Adrenal gland (tissue), 12 donors: Measurements from ENCODE around the gene TMC1. TPM values are rescaled to one million over a fixed set of nuclear protein-coding genes. Genes with fewer than 3 reads are reported as not detected.

Experiments
- DNase-seq, 7 donors: peaks; one replicate each; pipeline ENCODE4 v3.0.0-alpha.2; 2019 to 2020
- H3K27ac ChIP-seq, 5 donors: fragments of 200-600 bp; sonication (generic) in 4 of 5; 1 replicate in 3 of 5; 2 replicates in 2 of 5; pipeline versions ENCODE4 v1.5.1 to v1.8.0; 2016 to 2020; ENCODE audit warnings: mild to moderate bottlenecking in 1 of 5
- H3K27me3 ChIP-seq: fragments of 200-600 bp; 2 replicates; pipeline ENCODE4 v1.8.0; 2021
- H3K36me3 ChIP-seq, 2 donors: fragments of 200-600 bp; replicated peaks in 1 of 2; 1 replicate in 1 of 2; 2 replicates in 1 of 2; pipeline versions ENCODE4 v1.5.1 to v1.8.0; 2018 to 2022
- H3K4me1 ChIP-seq, 2 donors: fragments of 200-600 bp; replicated peaks in 1 of 2; 1 replicate in 1 of 2; 2 replicates in 1 of 2; pipeline versions ENCODE4 v1.5.1 to v1.8.0; 2018 to 2021
- H3K4me3 ChIP-seq, 4 donors: fragments of 200-600 bp; sonication (generic) in 3 of 4; one replicate each; pipeline ENCODE4 v1.5.1; 2016 to 2018
- H3K9me3 ChIP-seq, 3 donors: fragments of 200-600 bp; sonication (generic) in 1 of 3; replicated peaks in 1 of 3; 1 replicate in 2 of 3; 2 replicates in 1 of 3; pipeline versions ENCODE4 v1.5.1 to v1.8.0; 2016 to 2021
- POLR2A ChIP-seq, 2 donors: fragments of 450-650 bp; IDR thresholded peaks; one replicate each; pipeline ENCODE4 v1.6.1; 2017; ENCODE audit warnings: antibody characterized with exemption in 2 of 2, mild to moderate bottlenecking in 2 of 2, moderate library complexity in 1 of 2
- WGBS, 4 donors: extraction: QIAGEN DNeasy Blood & Tissue Kit in 2 of 4; methylation state at CpG; one replicate each; pipeline versions ENCODE4 v1.1.5 to v1.1.7; 2013 to 2017; 5-methylcytosine and 5-hydroxymethylcytosine counted together
- intact Hi-C, 2 donors: fragments of 100-400 bp; cut with DNase I; formaldehyde crosslinking; loops; one replicate each; pipeline versions ENCODE4 v1.14.1 to v1.15.0; 2022 to 2023
- polyA plus RNA-seq, 3 donors: library from polyadenylated mRNA; stranded (reverse); fragments of 200-250 nt in 2 of 3; fragments of 350-450 nt in 1 of 3; fragmentation: Illumina TruSeq in 1 of 3; extraction: RNeasy Lipid Tissue Mini Kit (QIAGEN cat#74804) in 1 of 3; gene quantifications; one replicate each; pipeline ENCODE4 v1.2.3, GENCODE V29; 2013 to 2014
- total RNA-seq, 9 donors: library from RNA; depleted of rRNA in 4 of 9; stranded (reverse); fragments of >200 nt in 4 of 9; fragments of 120-200 nt in 1 of 9; fragmentation: NEBNext Ultra II Directional in 1 of 9; extraction: Animal tissue kit (Norgen Biotek cat#: 25700) in 1 of 9; gene quantifications; one replicate each; pipeline versions ENCODE4 v1.1.0 to v1.2.4, GENCODE V29; 2013 to 2023
- TF ChIP-seq, protein P1 (sequence below), 6 experiments: fragments of 450-650 bp in 4 of 6; fragments of 200-600 bp in 2 of 6; sonication (generic) in 1 of 6; IDR thresholded peaks; 1 replicate in 5 of 6; 2 replicates in 1 of 6; pipeline versions ENCODE4 v1.5.1 to v1.8.0; 2016 to 2021; ENCODE audit warnings: antibody characterized with exemption in 6 of 6, mild to moderate bottlenecking in 2 of 6, moderate library complexity in 1 of 6
- donor health status: healthy with polysubstance abuse.
- donor health status: Bipolar disorder and iron deficiency.
- donor health status: DM: yes; HTN: yes; CAD: no.
- donor health status: DM: no; HTN: no; CAD: no.
- donor health status: DM: no; HTN: no; CAD: no.
- donor health status: DM: yes; HTN: yes; CAD: no.

The TMC1 gene
- total and polyA plus RNA-seq, 12 donors, result 0.22 to 1.5 (median 0.50) TPM; not detected in 7

GRCh38 chr9:72807765-72808445, 286.5 kb downstream of the TMC1 start:
- WGBS, 4 donors, result 84 to 94% (median 89%) methylated on average over 2 of the region's 2 CpGs
- TF ChIP-seq, protein P1, sequence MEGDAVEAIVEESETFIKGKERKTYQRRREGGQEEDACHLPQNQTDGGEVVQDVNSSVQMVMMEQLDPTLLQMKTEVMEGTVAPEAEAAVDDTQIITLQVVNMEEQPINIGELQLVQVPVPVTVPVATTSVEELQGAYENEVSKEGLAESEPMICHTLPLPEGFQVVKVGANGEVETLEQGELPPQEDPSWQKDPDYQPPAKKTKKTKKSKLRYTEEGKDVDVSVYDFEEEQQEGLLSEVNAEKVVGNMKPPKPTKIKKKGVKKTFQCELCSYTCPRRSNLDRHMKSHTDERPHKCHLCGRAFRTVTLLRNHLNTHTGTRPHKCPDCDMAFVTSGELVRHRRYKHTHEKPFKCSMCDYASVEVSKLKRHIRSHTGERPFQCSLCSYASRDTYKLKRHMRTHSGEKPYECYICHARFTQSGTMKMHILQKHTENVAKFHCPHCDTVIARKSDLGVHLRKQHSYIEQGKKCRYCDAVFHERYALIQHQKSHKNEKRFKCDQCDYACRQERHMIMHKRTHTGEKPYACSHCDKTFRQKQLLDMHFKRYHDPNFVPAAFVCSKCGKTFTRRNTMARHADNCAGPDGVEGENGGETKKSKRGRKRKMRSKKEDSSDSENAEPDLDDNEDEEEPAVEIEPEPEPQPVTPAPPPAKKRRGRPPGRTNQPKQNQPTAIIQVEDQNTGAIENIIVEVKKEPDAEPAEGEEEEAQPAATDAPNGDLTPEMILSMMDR (IDR thresholded peaks at IDR 0.05), result no peak
- no peak for TF ChIP-seq POLR2A (IDR thresholded peaks at IDR 0.05)
- no peaks in the 10 kb centered on the region for H3K4me1 ChIP-seq
- intact Hi-C loops, result no loop called here
- H3K9me3 ChIP-seq, result no peaks in the 10 kb centered on the region
- H3K27me3 ChIP-seq, result no peaks in the 10 kb centered on the region
- no peak for DNase-seq
- H3K4me3 ChIP-seq, result no peak overlapping the region
- no peak overlapping the region for H3K27ac ChIP-seq
- H3K36me3 ChIP-seq, result no peaks in the 10 kb centered on the region

GRCh38 chr9:72808446-72808768, 287.0 kb downstream of the TMC1 start:
- 48 to 67% (median 62%) methylated on average over 2 of the region's 2 CpGs for WGBS, 4 donors
- no peak overlapping the region for H3K27ac ChIP-seq
- H3K36me3 ChIP-seq, result no peaks in the 10 kb centered on the region
- no peak for DNase-seq
- H3K4me3 ChIP-seq, result no peak overlapping the region
- H3K9me3 ChIP-seq, result no peaks in the 10 kb centered on the region
- intact Hi-C loops, result no loop called here
- TF ChIP-seq, protein P1 (IDR thresholded peaks at IDR 0.05), result no peak
- no peak for TF ChIP-seq POLR2A (IDR thresholded peaks at IDR 0.05)
- H3K4me1 ChIP-seq, result no peaks in the 10 kb centered on the region
- no peaks in the 10 kb centered on the region for H3K27me3 ChIP-seq

- no peaks in the 10 kb centered on the region for H3K4me1 ChIP-seq
- DNase-seq, result no peak
- H3K27me3 ChIP-seq, result no peaks in the 10 kb centered on the region
- no peak overlapping the region for H3K4me3 ChIP-seq
- intact Hi-C loops, result no loop called here
- H3K27ac ChIP-seq, result no peak overlapping the region
- no peaks in the 10 kb centered on the region for H3K36me3 ChIP-seq
- TF ChIP-seq POLR2A (IDR thresholded peaks at IDR 0.05), result no peak
- TF ChIP-seq, protein P1 (IDR thresholded peaks at IDR 0.05), result no peak
- H3K9me3 ChIP-seq, result no peaks in the 10 kb centered on the region
- WGBS, 4 donors, result 84 to 94% (median 92%) methylated on average over 3 of the region's 3 CpGs
Observed at GRCh38 chr9:72809586-72809985, 288.2 kb downstream of the TMC1 start.

GRCh38 chr9:72812559-72813111, 291.2 kb downstream of the TMC1 start:
- DNase-seq, result no peak
- no peaks in the 10 kb centered on the region for H3K36me3 ChIP-seq
- no peak overlapping the region for H3K4me3 ChIP-seq
- H3K27ac ChIP-seq, result no peak overlapping the region
- intact Hi-C loops, result no loop called here
- no peaks in the 10 kb centered on the region for H3K9me3 ChIP-seq
- H3K27me3 ChIP-seq, result no peaks in the 10 kb centered on the region
- TF ChIP-seq POLR2A (IDR thresholded peaks at IDR 0.05), result no peak
- TF ChIP-seq, protein P1 (IDR thresholded peaks at IDR 0.05), result no peak
- WGBS, 4 donors, result 53 to 100% (median 65%) methylated on average over 2 of the region's 2 CpGs
- H3K4me1 ChIP-seq, result no peaks in the 10 kb centered on the region
